Panc1 (cell line): ENCODE measurements around the gene GPNMB. TPM values are rescaled to one million over a fixed set of nuclear protein-coding genes. Genes with fewer than 3 reads are reported as not detected.
A peak's percentile ranks its signal among the peaks of the same experiment; 100 is the strongest.

ENCODE experiments used
- ATAC-seq: fragments of 200-7000 bp; cut with Tn5 transposase; 2 replicates; pipeline ENCODE4 v1.9.1; 2020; ENCODE audit warnings: mild to moderate bottlenecking, moderate library complexity
- BruUV-seq: library from RNA; stranded (reverse); fragments of 400-500 nt; replicated peaks from 2 replicates; lab custom pipeline; 2021; lab: Mats Ljungman, UMichigan
- CTCF ChIA-PET: fragments of 300-600 bp; sonication (Branson Sonifier 250); formaldehyde crosslinking; loops from one replicate; lab custom pipeline; 2022; ENCODE audit warnings: antibody characterized with exemption; lab: Charles Lee
- POLR2A ChIA-PET: fragments of 300-600 bp; sonication (Branson Sonifier 250); formaldehyde crosslinking; loops from one replicate; lab custom pipeline; 2022; ENCODE audit warnings: antibody characterized with exemption; lab: Charles Lee
- DNase-seq: peaks from one replicate; pipeline ENCODE4 v3.0.0-alpha.2; 2010; ENCODE audit warnings: low read depth, low spot score
- H3K27ac ChIP-seq: 2 replicates; pipeline ENCODE4 v1.5.1; 2011; ENCODE audit warnings: mild to moderate bottlenecking, low read length, inconsistent platforms
- H3K27me3 ChIP-seq: fragments of 200-500 bp; sonication (Bioruptor generic); 2 replicates; pipeline ENCODE4 v1.6.0; 2014; ENCODE audit warnings: low read length, inconsistent platforms; ENCODE audit not compliant: control insufficient read depth, insufficient read depth
- H3K36me3 ChIP-seq: fragments of 200-500 bp; sonication (Bioruptor generic); 2 replicates; pipeline ENCODE4 v1.5.1; 2014; ENCODE audit warnings: inconsistent platforms, mild to moderate bottlenecking, low read length, moderate library complexity; ENCODE audit not compliant: control insufficient read depth, insufficient read depth
- H3K4me1 ChIP-seq: 2 replicates; pipeline ENCODE4 v1.5.1; 2011; ENCODE audit warnings: inconsistent platforms, mild to moderate bottlenecking, low read length, moderate library complexity; ENCODE audit not compliant: control insufficient read depth, insufficient read depth
- H3K4me3 ChIP-seq, 2 experiments: 2 replicates each; pipeline ENCODE4 v1.5.1; 2011 to 2012; ENCODE audit warnings: low read depth in 2 of 2, low read length in 2 of 2, mild to moderate bottlenecking in 2 of 2, inconsistent platforms in 1 of 2, moderate library complexity in 1 of 2
- H3K9me3 ChIP-seq: fragments of 200-500 bp; sonication (Bioruptor generic); 2 replicates; pipeline ENCODE4 v1.5.1; 2014; ENCODE audit warnings: low read depth, mild to moderate bottlenecking, inconsistent platforms, low read length, moderate library complexity; ENCODE audit not compliant: control insufficient read depth, insufficient read depth
- POLR2AphosphoS5 ChIP-seq: IDR thresholded peaks from 2 replicates; pipeline ENCODE4 v1.6.1; 2012; ENCODE audit warnings: mild to moderate bottlenecking, low read depth, low read length, moderate library complexity
- SIN3A ChIP-seq: IDR thresholded peaks from 2 replicates; pipeline ENCODE4 v1.6.1; 2012; ENCODE audit warnings: low read depth, mild to moderate bottlenecking, low read length, moderate library complexity, borderline replicate concordance; ENCODE audit not compliant: insufficient read depth
- TCF7L2 ChIP-seq: IDR thresholded peaks from 2 replicates; pipeline ENCODE4 v1.6.1; 2011; ENCODE audit warnings: mild to moderate bottlenecking, low read depth, low read length, inconsistent platforms
- in situ Hi-C: cut with HindIII; loops from 2 replicates; pipeline ENCODE4 v1.10.0; 2016; ENCODE audit warnings: low sequenced_read_pairs, low pct_unique_long_range_greater_than_20kb
- intact Hi-C: fragments of 100-400 bp; cut with micrococcal nuclease; formaldehyde crosslinking; loops from one replicate; pipeline ENCODE4 v1.10.0; 2022; ENCODE audit not compliant: unreplicated experiment
- total RNA-seq: library from RNA; stranded (reverse); gene quantifications from one replicate; pipeline ENCODE4 v1.2.1, GENCODE V29; 2021; ENCODE audit not compliant: unreplicated experiment
- TF ChIP-seq, protein P1 (sequence below): fragments of 450-650 bp; IDR thresholded peaks from 2 replicates; pipeline ENCODE4 v1.5.1; 2017; ENCODE audit warnings: mild to moderate bottlenecking
- TF ChIP-seq, protein P2 (sequence below), 2 experiments: IDR thresholded peaks; 2 replicates each; pipeline ENCODE4 v1.6.1; 2011 to 2012; ENCODE audit warnings: low read depth in 2 of 2, control low read depth in 1 of 2, low read length in 1 of 2, mild to moderate bottlenecking in 1 of 2, moderate library complexity in 1 of 2; ENCODE audit not compliant: insufficient read depth in 1 of 2

Gene GPNMB
- total RNA-seq, 1 experiment from 2014 or later: 2.1 TPM

DNA sequence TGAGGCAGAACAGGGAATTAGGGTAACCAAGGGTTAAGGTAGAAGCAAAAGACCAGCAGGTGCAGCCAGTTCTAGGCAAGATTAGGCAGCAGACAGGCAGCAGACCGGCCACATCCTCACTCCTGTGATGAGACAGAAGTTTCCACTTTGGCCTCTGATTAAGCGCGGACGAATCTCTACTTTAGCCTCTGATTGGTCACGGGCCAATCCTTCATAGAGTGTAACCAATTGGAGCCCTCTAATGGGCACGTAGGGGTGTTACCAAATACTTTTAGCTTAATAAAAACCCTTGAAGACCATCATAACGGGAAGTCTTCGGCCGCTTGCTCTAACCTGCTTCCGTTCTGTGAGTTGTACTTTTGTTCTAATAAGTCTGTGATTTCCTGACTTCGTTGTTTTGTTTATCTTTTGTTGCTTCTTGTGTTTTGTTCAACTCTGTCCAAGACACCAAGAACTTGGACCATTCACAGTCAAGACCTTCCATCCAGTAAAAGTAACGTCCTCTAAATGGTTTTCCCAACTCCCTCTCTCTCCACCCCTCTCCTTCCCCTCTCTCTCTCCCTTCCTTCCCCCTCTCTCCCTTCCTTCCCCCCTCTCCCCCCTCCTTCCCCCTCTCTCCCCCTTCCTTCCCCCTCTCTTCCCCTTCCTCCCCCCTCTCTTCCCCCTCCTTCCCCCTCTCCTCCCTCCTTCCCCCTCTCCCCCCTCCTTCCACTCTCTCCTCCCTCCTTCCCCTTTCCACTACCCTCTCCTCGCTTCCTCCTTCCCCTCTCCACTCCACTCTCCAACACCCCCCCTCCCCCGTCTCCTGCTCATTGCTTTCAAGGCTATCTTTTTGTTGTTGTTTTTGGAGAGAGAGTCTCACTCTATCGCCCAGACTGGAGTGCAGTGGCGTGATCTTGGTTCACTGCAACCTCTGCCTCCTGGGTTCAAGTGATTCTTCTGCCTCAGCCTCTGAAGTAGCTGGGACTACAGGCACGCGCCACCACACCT, 39.4 kb downstream of the GPNMB start:
- Histone ChIP-seq H3K4me3 (no peak overlapping the region), H3K27ac (no peak overlapping the region), H3K36me3 (no peaks in the 10 kb centered on the region), H3K9me3 (no peaks in the 10 kb centered on the region), H3K27me3 (no peaks in the 10 kb centered on the region), H3K4me1 (no peaks in the 10 kb centered on the region)
- intact Hi-C loops: no loop called here
- DNase-seq: no peak
- ATAC-seq: 0 out of 2 replicates have a peak, but pooled peaks have one; percentile 28
- no TSS peak for BruUV-seq
- in situ Hi-C loops: no loop called here
- TF ChIP-seq, protein P1, sequence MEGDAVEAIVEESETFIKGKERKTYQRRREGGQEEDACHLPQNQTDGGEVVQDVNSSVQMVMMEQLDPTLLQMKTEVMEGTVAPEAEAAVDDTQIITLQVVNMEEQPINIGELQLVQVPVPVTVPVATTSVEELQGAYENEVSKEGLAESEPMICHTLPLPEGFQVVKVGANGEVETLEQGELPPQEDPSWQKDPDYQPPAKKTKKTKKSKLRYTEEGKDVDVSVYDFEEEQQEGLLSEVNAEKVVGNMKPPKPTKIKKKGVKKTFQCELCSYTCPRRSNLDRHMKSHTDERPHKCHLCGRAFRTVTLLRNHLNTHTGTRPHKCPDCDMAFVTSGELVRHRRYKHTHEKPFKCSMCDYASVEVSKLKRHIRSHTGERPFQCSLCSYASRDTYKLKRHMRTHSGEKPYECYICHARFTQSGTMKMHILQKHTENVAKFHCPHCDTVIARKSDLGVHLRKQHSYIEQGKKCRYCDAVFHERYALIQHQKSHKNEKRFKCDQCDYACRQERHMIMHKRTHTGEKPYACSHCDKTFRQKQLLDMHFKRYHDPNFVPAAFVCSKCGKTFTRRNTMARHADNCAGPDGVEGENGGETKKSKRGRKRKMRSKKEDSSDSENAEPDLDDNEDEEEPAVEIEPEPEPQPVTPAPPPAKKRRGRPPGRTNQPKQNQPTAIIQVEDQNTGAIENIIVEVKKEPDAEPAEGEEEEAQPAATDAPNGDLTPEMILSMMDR: no peak
- TF ChIP-seq, protein P2, sequence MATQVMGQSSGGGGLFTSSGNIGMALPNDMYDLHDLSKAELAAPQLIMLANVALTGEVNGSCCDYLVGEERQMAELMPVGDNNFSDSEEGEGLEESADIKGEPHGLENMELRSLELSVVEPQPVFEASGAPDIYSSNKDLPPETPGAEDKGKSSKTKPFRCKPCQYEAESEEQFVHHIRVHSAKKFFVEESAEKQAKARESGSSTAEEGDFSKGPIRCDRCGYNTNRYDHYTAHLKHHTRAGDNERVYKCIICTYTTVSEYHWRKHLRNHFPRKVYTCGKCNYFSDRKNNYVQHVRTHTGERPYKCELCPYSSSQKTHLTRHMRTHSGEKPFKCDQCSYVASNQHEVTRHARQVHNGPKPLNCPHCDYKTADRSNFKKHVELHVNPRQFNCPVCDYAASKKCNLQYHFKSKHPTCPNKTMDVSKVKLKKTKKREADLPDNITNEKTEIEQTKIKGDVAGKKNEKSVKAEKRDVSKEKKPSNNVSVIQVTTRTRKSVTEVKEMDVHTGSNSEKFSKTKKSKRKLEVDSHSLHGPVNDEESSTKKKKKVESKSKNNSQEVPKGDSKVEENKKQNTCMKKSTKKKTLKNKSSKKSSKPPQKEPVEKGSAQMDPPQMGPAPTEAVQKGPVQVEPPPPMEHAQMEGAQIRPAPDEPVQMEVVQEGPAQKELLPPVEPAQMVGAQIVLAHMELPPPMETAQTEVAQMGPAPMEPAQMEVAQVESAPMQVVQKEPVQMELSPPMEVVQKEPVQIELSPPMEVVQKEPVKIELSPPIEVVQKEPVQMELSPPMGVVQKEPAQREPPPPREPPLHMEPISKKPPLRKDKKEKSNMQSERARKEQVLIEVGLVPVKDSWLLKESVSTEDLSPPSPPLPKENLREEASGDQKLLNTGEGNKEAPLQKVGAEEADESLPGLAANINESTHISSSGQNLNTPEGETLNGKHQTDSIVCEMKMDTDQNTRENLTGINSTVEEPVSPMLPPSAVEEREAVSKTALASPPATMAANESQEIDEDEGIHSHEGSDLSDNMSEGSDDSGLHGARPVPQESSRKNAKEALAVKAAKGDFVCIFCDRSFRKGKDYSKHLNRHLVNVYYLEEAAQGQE (IDR thresholded peaks at IDR 0.05; ENCODE audit: insufficient read depth in 1 of 2, low read depth in 2 of 2, low read length in 1 of 2): no peak
- TF ChIP-seq POLR2AphosphoS5: no peak
- TF ChIP-seq TCF7L2: no peak
- no peak for TF ChIP-seq SIN3A
- ChIA-PET POLR2A (no interaction called here), CTCF (no interaction called here)

DNA sequence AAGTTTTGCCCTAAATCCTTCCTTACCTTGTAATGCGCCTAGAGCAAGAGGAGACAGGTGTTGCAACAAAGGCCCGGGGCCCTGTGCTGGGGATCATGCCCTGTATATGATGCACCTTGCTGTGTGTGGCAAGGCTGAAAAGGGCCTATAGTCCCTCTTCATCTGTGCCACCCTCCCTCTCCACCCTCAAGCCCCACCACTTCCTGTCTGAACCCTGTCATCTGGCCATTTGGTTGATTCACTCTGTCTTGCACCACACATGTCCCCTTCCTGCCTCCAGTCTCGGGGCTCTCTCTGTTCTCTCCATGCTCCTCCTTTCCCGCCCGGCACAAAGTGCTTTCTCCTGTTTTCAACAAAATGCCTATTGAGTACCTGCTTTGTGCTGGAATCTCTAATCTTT, 41.0 kb downstream of the GPNMB start:
- no TSS peak for BruUV-seq
- intact Hi-C loops: no loop called here
- TF ChIP-seq SIN3A (no peak), POLR2AphosphoS5 (no peak), TCF7L2 (no peak)
- TF ChIP-seq, protein P1: no peak
- TF ChIP-seq, protein P2 (IDR thresholded peaks at IDR 0.05; ENCODE audit: insufficient read depth in 1 of 2, low read depth in 2 of 2, low read length in 1 of 2): no peak
- POLR2A ChIA-PET: no interaction called here
- no peak overlapping the region for H3K4me3 ChIP-seq
- no peaks in the 10 kb centered on the region for H3K4me1 ChIP-seq
- DNase-seq (no peak), ATAC-seq (no peak)
- no peaks in the 10 kb centered on the region for H3K9me3 ChIP-seq
- no peaks in the 10 kb centered on the region for H3K36me3 ChIP-seq
- no peaks in the 10 kb centered on the region for H3K27me3 ChIP-seq
- in situ Hi-C loops: no loop called here
- H3K27ac ChIP-seq: no peak overlapping the region
- CTCF ChIA-PET: no interaction called here
